Measurements from ENCODE around the gene MKKS. TPM values are rescaled to one million over a fixed set of nuclear protein-coding genes. Genes with fewer than 3 reads are reported as not detected.
"Not testable (repeated sequence)": the region's sequence is repeated elsewhere in the genome, so short reads cannot be mapped to it uniquely, and the experiment has no call there.

MKKS gene
- total RNA-seq, 1 experiment from 2014 or later = 6.4 TPM

DNA sequence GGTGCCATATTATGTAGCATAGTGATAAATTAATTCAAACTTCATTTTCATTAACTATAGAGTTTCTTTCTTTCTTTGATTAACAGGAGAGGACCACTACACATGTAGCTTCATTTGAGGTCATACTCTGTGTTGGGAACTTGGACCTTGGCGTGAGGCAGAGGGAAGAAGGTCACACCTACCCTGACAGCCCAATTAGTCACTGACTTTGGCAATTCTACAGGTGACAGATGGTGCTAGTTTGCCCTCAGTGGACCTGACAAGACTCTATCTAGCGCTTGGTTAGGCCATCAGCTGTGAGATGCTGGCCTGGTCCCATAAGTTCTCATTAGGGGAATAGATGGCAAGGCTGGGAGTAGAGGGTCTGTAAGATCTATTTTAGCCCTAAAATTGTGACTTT, 15.2 kb upstream of the MKKS start:
- DNase-seq (ENCODE audit: low read depth) = no peak

DNA sequence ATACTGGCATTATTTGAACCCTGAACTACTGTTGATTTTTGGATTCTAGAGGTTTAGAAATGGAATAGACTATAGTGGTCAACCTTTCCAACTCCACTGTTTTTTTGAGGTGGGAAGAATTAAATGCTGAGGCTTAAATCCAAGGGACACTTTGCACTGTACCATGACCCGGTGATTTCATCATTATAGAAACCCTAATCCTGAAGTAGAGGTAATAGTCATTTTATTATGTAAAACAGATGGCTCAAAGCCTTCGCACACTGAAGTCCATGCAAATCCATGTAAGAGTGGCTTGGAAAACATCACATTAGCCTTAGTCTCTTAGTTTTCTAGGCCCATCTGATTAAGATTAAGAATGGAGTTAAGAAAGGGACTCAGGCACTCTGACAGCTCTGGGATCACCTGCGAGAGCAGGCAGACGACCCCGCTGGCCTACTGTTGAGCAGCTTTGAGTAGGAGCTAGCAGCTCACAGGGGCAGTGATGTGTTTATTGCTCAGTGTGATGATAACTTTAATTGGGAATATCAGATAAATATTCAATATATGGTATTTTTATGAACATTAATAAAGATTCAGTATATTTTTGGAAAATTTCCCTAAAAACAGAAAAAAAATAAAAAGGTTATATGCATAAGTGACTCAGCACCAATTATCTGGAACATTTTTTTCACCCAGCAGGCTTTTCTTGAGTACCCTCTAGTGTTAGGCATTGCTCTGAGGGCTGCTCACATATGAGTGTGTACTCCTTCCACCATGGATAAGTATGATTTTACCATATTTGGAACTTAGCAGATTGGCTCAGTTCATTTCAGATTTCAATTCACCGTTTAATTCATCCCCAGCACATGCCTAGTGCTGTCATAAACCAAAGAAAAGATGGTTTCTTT, 14.5 kb upstream of the MKKS start:
- DNase-seq (ENCODE audit: low read depth) = no peak

DNA sequence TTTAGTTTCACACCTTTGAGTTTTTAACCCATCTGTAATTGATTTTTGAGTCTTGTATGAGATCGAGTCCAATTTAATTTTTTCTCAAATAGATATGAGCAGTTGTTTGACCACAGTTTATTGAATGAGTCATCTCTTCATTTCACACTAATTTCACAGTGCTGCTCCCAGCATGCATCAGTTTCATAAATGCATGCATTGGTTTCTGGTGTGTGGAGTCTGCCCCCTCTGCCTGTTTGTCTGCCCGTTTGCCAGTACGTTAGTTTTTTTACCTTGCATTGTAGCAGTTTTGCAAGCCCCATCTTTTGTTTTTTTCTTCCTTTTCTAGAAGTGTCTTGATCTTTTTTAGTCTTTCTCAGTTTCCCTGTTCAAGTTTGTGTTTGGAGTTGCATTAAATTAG, 13.0 kb upstream of the MKKS start:
- peak; percentile 75 for DNase-seq (ENCODE audit: low read depth)

DNA sequence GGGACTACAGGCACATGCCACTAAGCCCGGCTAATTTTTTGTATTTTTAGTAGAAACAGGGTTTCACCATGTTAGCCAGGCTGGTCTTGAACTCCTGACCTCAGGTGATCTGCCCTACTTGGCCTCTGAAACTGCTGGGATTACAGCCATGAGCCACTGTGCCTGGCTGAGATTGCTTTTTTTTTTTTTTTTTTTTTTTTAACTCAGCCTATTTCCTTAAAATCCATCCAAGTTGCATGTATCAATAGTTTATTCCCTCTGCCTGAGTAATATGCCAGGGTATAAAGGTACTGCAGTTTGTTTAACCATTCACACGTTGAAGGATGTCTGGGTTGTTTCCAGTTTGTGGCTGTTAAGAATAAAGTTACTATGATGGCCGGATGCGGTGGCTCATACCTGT, 11.7 kb upstream of the MKKS start:
- DNase-seq (ENCODE audit: low read depth) = no peak

DNA sequence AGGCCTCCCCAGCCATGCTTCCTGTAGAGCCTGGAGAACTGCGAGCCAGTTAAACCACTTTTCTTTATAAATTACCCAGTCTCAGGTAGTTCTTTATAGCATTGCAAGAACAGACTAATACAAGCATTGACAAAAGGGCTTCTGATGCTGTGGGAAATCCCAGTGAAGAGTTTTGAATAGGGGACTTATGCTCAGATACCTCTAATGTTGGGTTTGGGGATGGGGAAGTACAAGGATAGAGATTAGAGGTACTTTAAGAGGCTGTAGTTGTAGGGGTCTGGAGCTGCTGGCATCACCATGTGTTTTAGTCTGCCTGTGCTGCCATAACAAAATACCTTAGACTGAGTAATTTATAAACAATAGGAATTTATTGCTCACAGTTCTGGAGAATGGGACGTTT, 9.9 kb upstream of the MKKS start:
- no peak for DNase-seq (ENCODE audit: low read depth)

DNA sequence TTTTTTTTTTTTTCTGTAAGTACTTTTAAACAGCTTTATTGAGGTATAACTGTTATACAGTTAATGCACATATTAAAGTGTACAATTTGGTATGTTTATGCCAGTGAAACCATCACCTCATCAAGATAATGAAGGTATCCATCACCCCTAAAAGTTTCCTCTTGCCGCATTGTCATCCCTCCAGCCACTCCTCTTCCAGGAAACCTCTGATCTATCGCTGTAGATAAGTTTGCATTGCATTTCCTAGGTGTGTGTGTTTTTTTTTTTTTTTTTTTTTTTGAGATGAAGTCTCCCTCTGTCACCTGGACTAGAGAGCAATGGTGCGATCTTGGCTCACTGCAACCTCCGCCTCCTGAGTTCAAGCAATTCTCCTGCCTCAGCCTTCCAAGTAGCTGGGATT, 4.2 kb upstream of the MKKS start:
- DNase-seq (ENCODE audit: low read depth) = no peak

DNA sequence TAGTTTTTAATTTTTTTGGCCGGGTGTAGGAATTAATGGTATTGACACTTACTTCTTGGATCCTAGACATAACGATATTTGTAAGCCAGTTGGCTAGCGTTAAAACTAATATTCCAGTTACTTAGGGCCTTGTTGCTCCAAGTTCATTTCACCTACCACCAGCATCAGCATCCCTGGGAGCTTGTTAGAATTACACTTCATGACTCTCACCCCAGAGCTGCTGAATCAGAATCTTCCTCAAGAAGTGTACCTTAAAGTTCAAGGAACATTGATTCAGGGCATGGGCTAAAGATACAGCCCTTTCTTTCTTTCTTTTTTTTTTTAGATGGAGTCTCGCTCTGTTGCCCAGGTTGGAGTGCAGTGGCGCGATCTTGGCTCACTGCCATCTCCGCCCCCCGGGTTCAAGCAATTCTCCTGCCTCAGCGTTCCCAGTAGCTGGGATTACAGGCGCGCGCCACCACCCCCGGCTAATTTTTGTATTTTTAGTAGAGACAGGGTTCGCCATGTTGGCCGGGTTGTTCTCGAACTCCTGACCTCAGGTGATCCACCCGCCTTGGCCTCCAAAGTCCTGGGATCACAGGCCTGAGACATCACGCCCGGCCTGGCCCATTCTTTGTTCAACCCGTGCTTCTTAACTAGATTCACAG, 2.2 kb upstream of the MKKS start:
- no peak for DNase-seq (ENCODE audit: low read depth)

DNA sequence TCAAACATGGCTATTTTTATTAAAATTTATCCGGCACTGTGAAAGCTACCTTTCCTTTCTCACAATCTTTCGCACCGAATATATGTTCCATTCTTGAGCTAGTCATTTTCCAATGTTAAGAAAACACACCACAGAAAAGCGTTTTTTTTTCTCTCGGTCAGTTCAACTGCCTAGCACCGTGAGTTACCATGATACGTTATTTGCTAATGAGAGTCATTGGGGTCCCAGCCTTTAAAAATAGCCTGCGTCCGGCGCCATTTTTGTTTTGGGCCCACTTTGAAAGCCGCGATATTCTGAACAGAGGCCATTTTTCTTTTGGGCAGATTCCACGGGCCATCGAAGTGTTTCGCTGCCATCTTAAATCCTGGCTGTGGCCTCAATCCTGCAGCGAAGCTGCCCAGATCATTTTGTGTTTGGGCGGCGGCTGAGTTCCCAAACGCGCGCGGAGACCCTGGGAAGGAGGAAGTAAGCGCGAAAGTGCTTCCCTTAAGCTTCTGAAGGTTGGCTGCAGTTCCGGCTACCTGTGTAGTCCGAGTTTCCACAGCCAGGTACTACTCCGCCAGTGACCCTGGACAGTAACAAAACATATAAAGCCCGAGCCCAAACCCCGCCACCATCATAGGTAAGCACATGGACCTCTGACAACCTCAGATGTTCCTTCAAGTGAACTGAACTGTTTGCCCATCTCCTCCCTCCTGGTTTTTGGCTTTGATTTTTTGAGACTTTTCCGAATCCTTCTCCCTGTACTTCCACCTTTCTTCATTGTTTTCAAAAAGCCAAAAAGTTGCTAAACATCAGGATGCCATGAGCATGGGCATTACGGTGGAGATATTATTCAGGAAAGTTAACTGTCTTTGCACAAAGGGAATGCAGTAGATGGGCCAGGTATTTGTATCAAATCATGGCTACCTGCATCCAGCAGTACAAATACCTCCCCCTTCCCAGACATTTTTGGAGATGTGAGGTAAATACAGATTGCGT, 1.1 kb upstream of the MKKS start, which contains the start of gene SLX4IP:
SLX4IP (plus strand) TSS at position 474 of the 981 bp plus-strand sequence. CDS start 22,900 bp downstream, outside the sequence.
- DNase-seq (ENCODE audit: low read depth) = peak; percentile 93

DNA sequence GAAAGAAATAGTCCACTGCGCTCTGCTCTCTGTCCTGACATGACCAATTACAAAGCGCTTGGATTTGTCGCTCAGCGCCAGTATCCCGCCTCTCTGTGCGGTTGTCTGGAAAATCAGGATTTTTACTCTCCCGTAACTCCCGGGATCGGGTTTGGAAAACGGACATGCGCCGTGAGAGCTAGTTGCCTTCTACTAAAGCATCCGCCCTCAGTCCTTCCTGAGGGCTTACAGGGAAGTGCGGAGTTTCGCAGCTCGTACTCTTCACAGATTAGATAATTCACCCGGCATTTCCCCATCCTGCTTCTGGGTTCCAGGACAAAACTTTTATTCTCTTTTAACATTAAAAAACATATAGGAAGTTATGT, 427 bp upstream of the MKKS start:
- DNase-seq (ENCODE audit: low read depth) = peak; percentile 95

DNA sequence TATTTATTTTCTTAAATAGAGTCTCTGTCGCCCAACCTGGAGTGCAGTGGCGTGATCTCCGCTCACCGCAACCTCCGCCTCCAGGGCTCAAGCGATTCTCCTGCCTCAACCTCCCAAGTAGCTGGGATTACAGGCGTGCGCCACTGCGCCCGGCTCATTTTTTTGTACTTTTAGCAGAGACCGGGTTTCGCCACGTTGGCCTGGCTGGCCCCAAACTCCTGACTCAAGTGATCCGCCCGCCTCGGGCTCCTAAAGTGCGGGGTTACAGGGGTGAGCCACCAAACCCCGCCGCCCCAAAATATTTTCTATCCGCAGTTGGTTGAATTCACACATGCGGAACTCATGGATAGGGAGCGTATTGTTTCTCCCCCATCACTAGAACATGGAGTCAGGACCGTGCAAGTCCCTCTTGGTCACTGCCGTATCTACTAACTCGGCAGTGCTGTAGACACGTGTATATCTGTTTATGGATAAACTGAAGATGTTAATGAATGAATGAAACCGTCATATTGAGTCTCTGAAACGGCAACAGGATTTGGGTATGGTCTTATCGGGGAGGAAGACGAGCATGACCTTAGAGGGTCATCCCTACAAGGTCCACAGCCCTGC, 904 bp downstream of the MKKS start:
- peak; percentile 4 for DNase-seq (ENCODE audit: low read depth)

DNA sequence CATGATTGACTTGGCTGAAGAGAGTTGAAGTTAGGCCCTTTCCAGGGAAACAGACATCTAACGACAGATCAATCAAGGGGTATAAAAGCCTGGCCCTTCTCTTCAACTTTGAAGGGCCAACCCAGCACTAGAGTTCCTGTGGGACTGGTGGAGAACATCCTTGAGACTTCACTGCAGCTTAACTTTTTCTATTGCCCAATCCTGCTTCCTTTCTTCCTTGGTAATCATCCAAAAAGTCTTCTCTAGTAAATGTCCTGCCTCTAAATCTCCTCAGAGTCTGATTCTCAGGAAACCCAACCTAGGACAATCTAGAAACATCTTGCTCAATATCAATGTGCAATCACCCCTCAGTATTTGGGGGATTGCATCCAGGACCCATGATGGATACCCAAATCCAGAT, 1.9 kb downstream of the MKKS start:
- DNase-seq (ENCODE audit: low read depth) = no peak

DNA sequence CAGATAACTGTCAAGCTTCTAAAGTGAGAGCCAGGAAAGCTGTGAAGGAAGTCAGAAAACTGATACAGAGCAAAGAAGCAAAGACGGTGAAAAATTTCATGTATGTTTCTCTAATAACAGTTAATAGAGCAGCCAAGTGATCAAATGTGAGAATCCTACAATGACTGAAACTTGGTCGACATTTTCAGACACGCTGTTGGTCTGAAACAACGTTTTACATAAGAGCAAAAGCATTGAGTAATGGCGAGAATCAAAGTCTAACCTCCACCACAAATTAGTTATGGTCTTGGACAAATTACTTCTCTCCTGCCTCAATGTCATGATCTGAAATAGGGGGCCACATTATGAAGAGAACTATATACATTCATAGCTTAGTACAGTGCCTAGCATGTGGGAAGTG, 3.3 kb downstream of the MKKS start:
- DNase-seq (ENCODE audit: low read depth) = no peak

DNA sequence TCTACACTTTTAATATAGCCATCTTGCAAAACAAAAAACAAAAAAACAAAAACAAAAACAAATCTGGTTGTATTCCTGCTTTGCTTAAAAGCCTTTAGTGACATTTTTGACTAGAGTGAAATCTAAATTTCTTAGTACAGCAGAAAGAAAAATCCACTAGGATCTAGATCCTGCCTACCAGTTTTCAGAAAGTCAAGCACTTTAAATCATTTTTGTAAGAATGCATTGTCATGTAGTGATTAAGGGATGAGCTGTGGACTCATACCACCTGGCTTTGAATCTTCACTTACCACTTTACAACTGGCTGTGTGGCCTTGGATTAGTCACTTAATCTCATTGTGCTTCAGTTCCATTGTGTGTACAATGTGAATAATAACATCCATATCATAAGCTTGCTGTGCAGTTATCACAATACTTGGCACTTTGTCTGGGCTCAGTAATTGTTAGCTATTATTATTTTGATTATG, 4.0 kb downstream of the MKKS start:
- DNase-seq (ENCODE audit: low read depth) = peak; percentile 30

DNA sequence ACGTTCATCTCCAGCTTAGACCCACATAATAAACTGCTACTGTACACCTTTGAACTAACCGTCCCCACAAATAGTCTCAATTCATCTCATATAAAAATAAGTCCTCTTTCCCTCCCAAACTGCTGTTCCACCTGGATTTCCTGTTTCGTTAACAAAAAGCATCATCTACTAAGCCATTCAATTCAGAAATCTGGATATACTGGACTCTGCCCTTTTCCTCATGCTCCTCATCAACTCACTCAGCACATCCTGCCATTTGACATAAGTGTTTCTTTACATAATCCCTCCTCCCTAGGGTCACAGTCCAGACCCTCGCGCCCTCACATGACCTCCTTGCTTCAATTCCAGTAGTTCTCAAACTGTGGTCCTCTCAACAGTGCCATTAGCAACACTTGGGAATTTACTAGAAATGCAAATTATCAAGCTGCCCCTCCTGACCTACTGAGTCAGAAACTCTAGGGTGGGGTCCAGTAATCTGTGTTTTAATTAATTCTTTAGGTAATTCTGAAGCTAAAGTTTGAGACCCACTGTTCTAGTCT, 4.5 kb downstream of the MKKS start:
- no peak for DNase-seq (ENCODE audit: low read depth)

DNA sequence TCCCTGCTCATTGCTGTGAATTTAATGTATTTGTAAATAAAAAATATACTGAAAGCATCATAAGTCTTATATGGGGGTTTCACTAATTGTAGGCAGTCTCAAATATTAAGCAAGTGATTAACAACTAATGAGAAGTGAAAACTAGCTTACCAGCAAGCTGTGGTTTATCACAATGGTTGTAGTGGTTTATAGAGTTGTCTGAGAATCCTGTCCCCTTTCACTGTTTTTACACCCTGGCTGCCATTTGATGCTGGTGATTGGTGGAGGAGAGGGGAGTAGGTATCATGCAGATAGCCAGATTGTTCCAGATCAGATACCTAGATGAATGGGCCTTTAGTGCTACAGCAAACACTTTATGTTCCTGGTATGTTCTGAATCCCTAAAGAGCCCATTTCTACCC, 6.0 kb downstream of the MKKS start:
- DNase-seq (ENCODE audit: low read depth) = no peak

DNA sequence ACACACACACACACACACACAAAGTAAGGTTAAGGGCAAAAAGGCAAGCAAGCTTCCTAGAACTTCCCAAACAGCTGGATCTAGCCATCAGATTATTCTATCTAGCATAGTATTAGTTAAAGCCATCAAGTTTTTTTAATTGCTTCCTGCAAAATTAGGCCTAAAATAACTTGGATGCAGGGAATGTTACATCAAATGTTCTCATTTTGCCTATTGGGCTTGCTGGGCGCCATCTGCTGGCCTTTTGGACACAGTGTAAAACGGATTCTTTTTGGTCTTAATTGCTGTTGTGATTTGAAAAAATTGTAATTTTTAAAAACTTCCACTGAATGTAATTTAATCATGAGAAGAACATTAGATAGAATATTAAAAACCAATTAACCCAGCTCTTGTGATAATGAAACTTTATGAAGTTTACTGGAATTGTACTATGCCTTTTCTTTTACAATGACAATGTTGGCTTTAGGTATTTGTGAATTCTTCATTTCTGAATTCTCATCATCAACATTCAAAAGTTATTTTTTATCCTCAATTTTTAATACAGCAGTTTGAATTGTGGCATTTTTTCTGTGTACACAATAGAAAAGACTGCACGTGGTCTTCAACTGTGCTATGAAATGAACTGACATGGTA, 6.8 kb downstream of the MKKS start:
- peak; percentile 45 for DNase-seq (ENCODE audit: low read depth)

DNA sequence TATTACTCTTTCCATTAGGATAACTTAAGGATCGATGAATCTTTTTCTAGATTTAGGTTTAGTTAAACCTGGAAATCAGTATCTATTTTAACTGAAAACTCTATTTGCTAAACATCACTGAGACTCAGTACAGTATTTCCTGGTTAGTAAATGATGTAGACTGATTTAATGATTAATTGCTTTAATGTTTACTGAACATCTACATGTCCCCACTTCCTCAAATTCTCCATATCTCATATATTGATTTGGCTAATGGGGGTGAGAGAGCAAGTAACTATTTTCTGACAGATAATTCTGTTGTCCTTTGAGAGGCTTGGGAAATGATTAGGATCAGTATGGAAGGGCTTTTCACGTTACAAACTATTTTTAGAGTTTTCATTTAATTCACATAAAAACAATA, 10.3 kb downstream of the MKKS start:
- DNase-seq (ENCODE audit: low read depth) = no peak

DNA sequence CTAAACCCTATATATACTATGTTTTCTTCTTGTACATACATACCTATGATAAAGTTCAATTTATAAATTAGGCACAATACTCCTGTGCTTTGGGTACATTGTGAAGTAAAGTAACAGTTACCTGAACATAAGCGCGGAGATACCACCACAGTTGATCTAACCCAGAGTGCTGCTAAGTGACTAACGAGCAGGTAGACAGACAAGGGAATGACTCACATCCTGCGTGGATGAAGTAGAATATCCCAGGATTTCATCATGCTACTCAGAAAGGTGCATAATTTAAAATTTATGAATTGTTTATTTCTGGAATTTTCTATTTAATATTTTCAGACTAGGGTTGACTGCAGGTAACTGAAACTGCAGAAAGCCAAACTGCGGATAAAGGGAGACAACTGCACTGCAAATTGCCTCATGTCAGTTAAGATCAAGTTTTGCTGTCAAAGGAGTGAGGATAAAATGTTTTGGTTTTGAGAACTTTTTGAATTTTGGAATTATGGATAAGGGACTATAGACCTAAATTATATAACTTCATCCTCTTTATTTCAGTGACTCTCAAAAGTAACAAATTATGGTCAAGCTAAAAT, 14.4 kb downstream of the MKKS start:
- DNase-seq (ENCODE audit: low read depth) = peak; percentile 50

DNA sequence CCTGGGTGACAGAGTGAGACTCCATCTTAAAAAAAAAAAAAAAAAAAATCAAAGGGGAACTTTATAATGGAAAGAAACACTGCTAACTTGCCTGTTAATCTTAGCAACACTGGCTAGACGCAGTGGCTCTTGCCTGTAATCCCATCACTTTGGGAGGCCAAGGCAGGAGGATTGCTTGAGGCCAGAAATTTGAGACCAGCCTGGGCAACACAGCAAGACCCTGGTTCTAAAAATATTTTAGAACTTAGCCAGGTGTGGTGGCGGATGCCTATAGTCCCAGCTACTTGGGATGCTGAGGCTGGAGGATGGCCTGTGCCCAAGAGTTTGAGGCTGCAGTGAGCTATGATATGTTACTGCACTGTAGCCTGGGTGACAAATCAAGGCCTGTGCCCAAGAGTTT, 16.8 kb downstream of the MKKS start:
- DNase-seq (ENCODE audit: low read depth) = not testable (repeated sequence)

DNA sequence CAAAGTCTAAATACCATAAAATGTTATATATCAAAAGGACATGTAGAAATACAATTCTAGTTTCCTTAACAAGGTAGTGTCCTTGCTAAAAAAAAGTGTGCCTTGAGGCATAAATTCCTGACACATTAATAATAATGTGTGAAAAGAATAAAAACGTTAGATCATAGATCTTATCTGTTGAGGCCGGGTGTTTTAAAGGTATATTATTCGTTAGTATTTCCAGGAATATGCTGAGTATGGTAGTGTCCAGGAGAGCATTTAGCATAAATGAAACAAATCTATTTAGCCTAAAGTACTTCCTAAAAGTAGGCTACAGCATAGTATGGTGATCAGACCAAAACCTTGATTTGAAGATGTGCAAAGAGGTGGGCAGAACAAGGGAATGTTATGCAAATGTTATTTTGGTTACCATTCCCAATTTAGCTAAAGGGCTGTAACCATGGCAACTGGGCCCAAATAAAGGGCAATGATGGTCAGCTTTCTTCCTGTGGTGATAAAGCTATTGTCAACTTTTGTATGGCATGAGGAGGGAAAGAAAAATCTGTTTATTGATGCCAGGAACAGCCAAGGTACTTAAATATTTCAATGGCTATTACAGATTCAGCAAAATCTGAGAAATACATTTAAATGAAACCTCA, 18.9 kb downstream of the MKKS start:
- peak; percentile 16 for DNase-seq (ENCODE audit: low read depth)

Data from Daoy (cell line).